ENCODE results near the gene OR5J2. TPM values are rescaled to one million over a fixed set of nuclear protein-coding genes. Genes with fewer than 3 reads are reported as not detected.
"Not testable (repeated sequence)": the region's sequence is repeated elsewhere in the genome, so short reads cannot be mapped to it uniquely, and the experiment has no call there.

Gene OR5J2
- total RNA-seq (ENCODE audit: unreplicated experiment) = not detected
- long read RNA-seq = 0 reads

DNA sequence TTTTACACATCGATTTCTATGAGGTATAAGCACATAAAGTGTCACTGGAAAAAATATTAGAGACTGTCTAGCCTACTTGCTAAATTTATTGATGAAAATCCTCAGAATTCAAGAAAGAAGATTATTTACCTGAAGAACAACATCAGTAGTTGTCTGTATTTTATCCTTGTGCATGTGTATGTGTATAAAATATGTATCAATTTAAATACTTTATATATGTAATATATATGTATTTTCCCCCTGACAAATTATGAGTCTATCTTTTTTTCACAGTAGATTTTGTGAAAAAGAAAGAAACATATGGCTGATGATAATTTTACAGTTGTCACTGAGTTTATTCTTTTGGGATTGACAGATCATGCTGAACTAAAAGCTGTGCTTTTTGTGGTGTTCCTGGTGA lies at the start of gene OR5J2:
Gene OR5J2 (plus strand): TSS at position 301 of the 400 bp plus-strand sequence. CDS start 0 bp downstream, at position 301.
- H3K9me3 Mint-ChIP-seq (ENCODE audit: unreplicated experiment) = no peaks in the 10 kb centered on the region
- no peaks in the 10 kb centered on the region for H3K4me1 Mint-ChIP-seq (ENCODE audit: low read depth, unreplicated experiment)

DNA sequence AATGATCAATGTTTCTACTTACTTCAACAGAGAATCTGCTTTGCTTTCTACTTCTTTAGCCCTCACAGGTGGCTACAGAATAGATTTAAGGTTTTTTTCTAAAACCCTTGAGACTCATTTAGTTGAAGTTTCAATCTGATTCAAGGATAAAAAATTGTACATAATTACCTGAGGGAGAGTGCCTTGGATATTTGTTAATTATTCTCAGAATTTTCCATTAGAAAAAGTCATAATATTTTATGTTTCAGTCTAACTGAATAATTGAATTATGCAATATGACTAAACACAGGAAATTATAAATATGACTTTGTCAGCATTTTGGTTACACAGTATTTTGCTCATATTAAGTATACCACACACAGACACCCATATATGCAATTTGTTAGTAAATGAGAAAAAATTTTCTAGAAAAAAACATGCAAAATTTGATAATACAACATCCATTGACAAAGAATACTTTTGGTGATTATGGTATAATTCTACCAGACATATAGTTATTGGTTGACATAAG lies 36.2 kb upstream of the OR5J2 start, which contains the start of gene OR8J3:
Gene OR8J3 (minus strand): TSS at position 51 of the 511 bp plus-strand sequence. CDS start 2,483 bp downstream, outside the sequence.
- Mint-ChIP-seq H3K4me1 (ENCODE audit: low read depth, unreplicated experiment) (no peaks in the 10 kb centered on the region), H3K4me3 (ENCODE audit: unreplicated experiment) (no peak within 1 kb of the TSS), H3K36me3 (ENCODE audit: unreplicated experiment) (no peaks in the 10 kb centered on the region), H3K27me3 (ENCODE audit: unreplicated experiment) (no peaks in the 10 kb centered on the region), H3K9me3 (ENCODE audit: unreplicated experiment) (no peaks in the 10 kb centered on the region), H3K27ac (ENCODE audit: unreplicated experiment) (no peak within 1 kb of the TSS)
- TF ChIP-seq, protein P1, sequence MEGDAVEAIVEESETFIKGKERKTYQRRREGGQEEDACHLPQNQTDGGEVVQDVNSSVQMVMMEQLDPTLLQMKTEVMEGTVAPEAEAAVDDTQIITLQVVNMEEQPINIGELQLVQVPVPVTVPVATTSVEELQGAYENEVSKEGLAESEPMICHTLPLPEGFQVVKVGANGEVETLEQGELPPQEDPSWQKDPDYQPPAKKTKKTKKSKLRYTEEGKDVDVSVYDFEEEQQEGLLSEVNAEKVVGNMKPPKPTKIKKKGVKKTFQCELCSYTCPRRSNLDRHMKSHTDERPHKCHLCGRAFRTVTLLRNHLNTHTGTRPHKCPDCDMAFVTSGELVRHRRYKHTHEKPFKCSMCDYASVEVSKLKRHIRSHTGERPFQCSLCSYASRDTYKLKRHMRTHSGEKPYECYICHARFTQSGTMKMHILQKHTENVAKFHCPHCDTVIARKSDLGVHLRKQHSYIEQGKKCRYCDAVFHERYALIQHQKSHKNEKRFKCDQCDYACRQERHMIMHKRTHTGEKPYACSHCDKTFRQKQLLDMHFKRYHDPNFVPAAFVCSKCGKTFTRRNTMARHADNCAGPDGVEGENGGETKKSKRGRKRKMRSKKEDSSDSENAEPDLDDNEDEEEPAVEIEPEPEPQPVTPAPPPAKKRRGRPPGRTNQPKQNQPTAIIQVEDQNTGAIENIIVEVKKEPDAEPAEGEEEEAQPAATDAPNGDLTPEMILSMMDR (IDR thresholded peaks at IDR 0.05; ENCODE audit: partially characterized antibody, unreplicated experiment) = no peak
- DNase-seq = no peak

More for the DNA sequence above, at the start of gene OR5J2:
- H3K27me3 Mint-ChIP-seq (ENCODE audit: unreplicated experiment) = no peaks in the 10 kb centered on the region
- no peak within 1 kb of the TSS for H3K27ac Mint-ChIP-seq (ENCODE audit: unreplicated experiment)
- TF ChIP-seq, protein P1 (IDR thresholded peaks at IDR 0.05; ENCODE audit: partially characterized antibody, unreplicated experiment) = no peak
- no peak for DNase-seq
- H3K4me3 Mint-ChIP-seq (ENCODE audit: unreplicated experiment) = no peak within 1 kb of the TSS
- H3K36me3 Mint-ChIP-seq (ENCODE audit: unreplicated experiment) = no peaks in the 10 kb centered on the region

DNA sequence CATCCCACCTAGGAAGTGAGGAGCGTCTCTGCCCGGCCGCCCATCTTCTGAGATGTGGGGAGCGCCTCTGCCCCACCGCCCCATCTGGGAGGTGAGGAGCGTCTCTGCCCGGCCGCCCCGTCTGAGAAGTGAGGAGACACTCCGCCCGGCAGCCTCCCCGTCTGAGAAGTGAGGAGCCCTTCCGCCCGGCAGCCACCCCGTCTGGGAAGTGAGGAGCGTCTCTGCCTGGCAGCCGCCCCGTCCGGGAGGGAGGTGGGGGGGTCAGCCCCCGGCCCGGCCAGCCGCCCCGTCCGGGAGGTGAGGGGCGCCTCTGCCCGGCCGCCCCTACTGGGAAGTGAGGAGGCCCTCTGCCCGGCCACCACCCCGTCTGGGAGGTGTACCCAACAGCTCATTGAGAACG lies 32.7 kb upstream of the OR5J2 start:
- H3K9me3 Mint-ChIP-seq (ENCODE audit: unreplicated experiment); H3K27ac Mint-ChIP-seq (ENCODE audit: unreplicated experiment); H3K4me3 Mint-ChIP-seq (ENCODE audit: unreplicated experiment); H3K36me3 Mint-ChIP-seq (ENCODE audit: unreplicated experiment); H3K4me1 Mint-ChIP-seq (ENCODE audit: low read depth, unreplicated experiment); DNase-seq; H3K27me3 Mint-ChIP-seq (ENCODE audit: unreplicated experiment): not testable (repeated sequence)

DNA sequence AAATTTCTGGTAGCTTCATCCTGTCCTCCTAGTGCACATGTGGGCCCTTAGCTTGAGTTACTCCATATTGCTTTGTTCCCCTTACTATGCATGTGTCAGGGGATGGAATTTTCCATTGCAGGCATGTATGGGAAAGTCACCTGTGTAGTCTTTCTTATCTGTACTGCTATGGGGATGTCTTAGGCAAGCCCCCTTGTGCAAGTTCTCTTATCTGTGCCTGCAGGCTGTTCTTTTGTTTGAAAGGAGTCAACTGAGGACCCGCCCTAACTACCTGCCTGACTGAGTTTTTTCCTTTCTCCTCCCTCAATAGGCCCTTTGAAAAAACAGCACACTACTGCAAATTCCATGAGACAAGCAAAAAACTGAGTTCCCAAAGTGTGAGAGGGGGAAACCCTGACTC lies 25.0 kb upstream of the OR5J2 start:
- peaks cover 2% of the 10 kb centered on the region for H3K27me3 Mint-ChIP-seq (ENCODE audit: unreplicated experiment)
- peaks cover 5% of the 10 kb centered on the region for H3K9me3 Mint-ChIP-seq (ENCODE audit: unreplicated experiment)
- TF ChIP-seq, protein P1 (IDR thresholded peaks at IDR 0.05; ENCODE audit: partially characterized antibody, unreplicated experiment) = no peak
- peaks cover 4% of the 10 kb centered on the region for H3K36me3 Mint-ChIP-seq (ENCODE audit: unreplicated experiment)
- no peak overlapping the region for H3K4me3 Mint-ChIP-seq (ENCODE audit: unreplicated experiment)
- H3K27ac Mint-ChIP-seq (ENCODE audit: unreplicated experiment) = no peak overlapping the region
- no peaks in the 10 kb centered on the region for H3K4me1 Mint-ChIP-seq (ENCODE audit: low read depth, unreplicated experiment)
- no peak for DNase-seq

DNA sequence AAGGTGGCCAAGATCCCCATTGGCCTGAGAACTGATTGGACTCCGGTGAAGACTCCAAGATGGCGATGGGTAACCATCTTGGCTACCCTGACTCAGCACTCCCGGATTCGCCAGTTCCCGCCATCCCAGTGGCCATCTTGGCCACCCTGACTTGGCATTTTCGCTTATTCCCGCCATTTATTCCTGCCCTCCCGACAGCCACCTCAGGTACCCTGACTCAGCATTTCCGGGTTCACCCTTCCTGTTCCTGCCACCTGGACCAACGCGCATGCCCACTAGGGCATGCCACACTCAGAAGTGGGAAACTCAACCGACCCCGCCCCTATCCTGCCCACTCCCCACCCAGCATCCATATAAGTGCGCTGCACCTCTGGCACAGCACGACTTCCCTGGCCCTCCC lies 24.1 kb upstream of the OR5J2 start:
- no peak overlapping the region for H3K4me3 Mint-ChIP-seq (ENCODE audit: unreplicated experiment)
- peaks cover 2% of the 10 kb centered on the region for H3K27me3 Mint-ChIP-seq (ENCODE audit: unreplicated experiment)
- no peaks in the 10 kb centered on the region for H3K4me1 Mint-ChIP-seq (ENCODE audit: low read depth, unreplicated experiment)
- peaks cover 4% of the 10 kb centered on the region for H3K36me3 Mint-ChIP-seq (ENCODE audit: unreplicated experiment)
- H3K9me3 Mint-ChIP-seq (ENCODE audit: unreplicated experiment) = peaks cover 5% of the 10 kb centered on the region
- H3K27ac Mint-ChIP-seq (ENCODE audit: unreplicated experiment) = no peak overlapping the region
- no peak for DNase-seq
- TF ChIP-seq, protein P1 (IDR thresholded peaks at IDR 0.05; ENCODE audit: partially characterized antibody, unreplicated experiment) = no peak

All from glutamatergic neuron (in vitro differentiated cells).